ENCODE measurements around the gene CPOX. TPM values are rescaled to one million over a fixed set of nuclear protein-coding genes. Genes with fewer than 3 reads are reported as not detected.

Gene CPOX
- total and polyA plus RNA-seq, 2 of the 8 experiments (the other 6 are each of a cell fraction or from before 2014, with no cell fraction given): 17.4 to 27.0 TPM

DNA sequence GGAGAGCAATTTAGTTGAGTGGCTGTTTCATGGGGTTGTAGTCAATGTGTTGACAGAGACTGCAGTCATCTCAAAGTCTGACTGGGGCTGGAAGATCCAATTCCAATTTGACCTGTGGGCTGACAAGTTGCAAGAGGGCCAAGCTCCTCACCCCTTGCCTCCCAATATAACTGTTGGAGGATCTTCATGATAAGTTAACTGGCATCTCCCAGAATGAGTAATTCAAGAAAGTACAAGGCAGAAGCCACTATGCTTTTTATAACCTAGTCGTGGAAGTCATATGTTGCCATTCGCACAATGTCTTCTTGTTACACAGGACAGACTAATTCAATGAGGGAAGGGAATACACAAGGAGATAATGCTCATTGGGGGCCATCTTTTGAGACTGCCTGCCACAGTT is 32.5 kb downstream of the CPOX start:
- Histone ChIP-seq H3K79me1 (ENCODE audit: low read depth, low read length) (no peaks in the 10 kb centered on the region), H3K4me3 (ENCODE audit: extremely low read depth in 1 of 4, insufficient read depth in 2 of 4, low read depth in 3 of 4, low read length in 4 of 4) (no peak overlapping the region), H2AFZ (ENCODE audit: low read length) (no peak overlapping the region), H3K18ac (ENCODE audit: extremely low read depth, low read length) (no peak overlapping the region), H2BK5ac (ENCODE audit: low read depth, low read length) (no peak overlapping the region), H3K36me3 (ENCODE audit: control insufficient read depth in 2 of 4, insufficient read depth in 4 of 4, low read length in 3 of 4) (no peaks in the 10 kb centered on the region), H2BK20ac (ENCODE audit: low read length) (no peak overlapping the region), H4K20me1 (replicated peaks in 1 of 2; ENCODE audit: control insufficient read depth in 1 of 2, insufficient read depth in 2 of 2, low read length in 2 of 2) (no peaks in the 10 kb centered on the region), H3K27ac (ENCODE audit: low read depth, low read length) (no peak overlapping the region), H4K5ac (ENCODE audit: insufficient read length, low read depth, low read length) (no peak overlapping the region), H2AK5ac (ENCODE audit: low read depth, low read length) (no peak overlapping the region), H4K91ac (replicated peaks; ENCODE audit: insufficient read length, low read length) (no peak overlapping the region), H3K27me3 (replicated peaks in 1 of 4; ENCODE audit: control insufficient read depth in 3 of 4, extremely low read depth in 1 of 4, insufficient read depth in 3 of 4, low read length in 3 of 4) (no peaks in the 10 kb centered on the region), H4K8ac (ENCODE audit: extremely low read depth, insufficient read depth, low read length) (no peak overlapping the region), H3K79me2 (ENCODE audit: control insufficient read depth in 1 of 2, insufficient read depth in 2 of 2, low read length in 2 of 2) (no peaks in the 10 kb centered on the region), H3K14ac (ENCODE audit: insufficient read length) (no peak overlapping the region), H3K9ac (replicated peaks in 1 of 4; ENCODE audit: extremely low read depth in 1 of 4, low read depth in 3 of 4, low read length in 3 of 4) (no peak overlapping the region), H3K56ac (replicated peaks; ENCODE audit: insufficient read length, low read depth, low read length) (no peak overlapping the region), H2BK12ac (ENCODE audit: low read depth, low read length) (no peak overlapping the region), H3K4me2 (ENCODE audit: insufficient read depth in 1 of 2, low read depth in 2 of 2, low read length in 2 of 2) (no peak overlapping the region), H2BK15ac (ENCODE audit: low read length) (no peak overlapping the region), H3K9me3 (ENCODE audit: insufficient read depth in 2 of 2, low read depth in 1 of 2, low read length in 1 of 2) (no peaks in the 10 kb centered on the region), H2BK120ac (replicated peaks; ENCODE audit: low read depth, low read length) (no peak overlapping the region), H3K4ac (replicated peaks; ENCODE audit: insufficient read length, low read depth, low read length) (no peak overlapping the region), H3K4me1 (replicated peaks in 1 of 4; ENCODE audit: control insufficient read depth in 3 of 4, insufficient read depth in 4 of 4, low read length in 3 of 4) (no peaks in the 10 kb centered on the region), H3K23me2 (ENCODE audit: low read depth, low read length) (no peaks in the 10 kb centered on the region), H3K23ac (ENCODE audit: insufficient read length) (no peak overlapping the region)
- ChIA-PET POLR2A (ENCODE audit: partially characterized antibody) (no interaction called here), CTCF (ENCODE audit: partially characterized antibody) (interaction anchor here (1.0 kb wide), 1 partner anchor 13 kb away, joined by 3 read pairs; no protein-coding TSS in a partner anchor)
- DNase-seq (ENCODE audit: low read depth in 1 of 2, low spot score in 2 of 2) (no peak), FAIRE-seq (no peak)
- TF ChIP-seq KDM1A (IDR thresholded peaks at IDR 0.05; ENCODE audit: borderline replicate concordance, low read length) (no peak), ZNF274 (IDR thresholded peaks at IDR 0.05; ENCODE audit: borderline replicate concordance, extremely low read depth, low read length) (no peak), GTF2F1 (IDR thresholded peaks at IDR 0.05; ENCODE audit: borderline replicate concordance, low read depth, low read length) (no peak), BACH1 (IDR thresholded peaks at IDR 0.05; ENCODE audit: low read length) (no peak), RFX5 (IDR thresholded peaks at IDR 0.05; ENCODE audit: borderline replicate concordance, low read depth, low read length) (no peak)
- WGBS, 2 experiments (ENCODE audit: extremely low coverage in 1 of 2, insufficient coverage in 1 of 2, insufficient read length in 1 of 2, insufficient replicate concordance in 2 of 2, low coverage in 1 of 2, low lambda C conversion rate in 2 of 2, missing lambda C conversion rate in 1 of 2): 89% methylated on average over 2 of the region's 2 CpGs; no CpG with 5 or more reads in 1 of the 2 experiments
